ENCODE results near the gene UQCRH. TPM values are rescaled to one million over a fixed set of nuclear protein-coding genes. Genes with fewer than 3 reads are reported as not detected.

The UQCRH gene
- total and polyA plus RNA-seq, 2 of the 13 experiments (the other 11 are each of a cell fraction or from before 2014, with no cell fraction given), result 548 to 556 TPM

DNA sequence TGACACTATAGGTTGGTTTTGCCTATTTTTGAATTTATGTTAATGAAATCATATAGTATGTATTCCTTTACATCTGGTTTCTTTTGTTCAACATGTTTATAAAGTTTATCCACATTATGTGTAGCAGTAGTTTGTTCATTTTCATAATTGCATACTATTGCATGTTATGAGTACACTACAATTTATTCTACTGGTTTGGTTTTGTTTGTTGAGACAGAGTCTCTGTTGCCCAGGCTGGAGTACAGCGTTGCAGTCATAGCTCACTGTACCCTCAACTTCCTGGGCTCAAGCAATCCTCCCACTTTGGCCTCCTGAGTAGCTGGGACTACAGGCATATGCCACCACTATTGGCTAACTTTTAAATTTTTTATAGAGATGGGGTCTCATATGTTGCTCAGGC is 34.9 kb upstream of the UQCRH start:
- no TSS peak for BruUV-seq (replicated peaks)
- no peak for FAIRE-seq
- H3K9me3 ChIP-seq (ENCODE audit: low read length), result no peaks in the 10 kb centered on the region
- 100% methylated on average over 1 of the region's 1 CpG for WGBS (ENCODE audit: low lambda C conversion rate)
- no peak overlapping the region for H2AFZ ChIP-seq (ENCODE audit: low read length)
- no peak overlapping the region for H3K27ac ChIP-seq (ENCODE audit: extremely low read length, insufficient read depth, low read length)
- no peaks in the 10 kb centered on the region for H3K4me1 ChIP-seq (ENCODE audit: insufficient read depth, low read length)
- no peak overlapping the region for H3K4me3 ChIP-seq (replicated peaks in 1 of 3; ENCODE audit: insufficient read depth in 1 of 3, low read depth in 2 of 3, low read length in 3 of 3)
- DNase-seq (ENCODE audit: low spot score), result no peak
- no peak overlapping the region for H3K9ac ChIP-seq (ENCODE audit: insufficient read depth, low read depth, low read length)
- H3K36me3 ChIP-seq (replicated peaks in 1 of 2; ENCODE audit: control insufficient read depth in 1 of 2, insufficient read depth in 2 of 2, low read length in 2 of 2), result peaks cover 37 to 94% of the 10 kb centered on the region in 2 experiments
- H3K79me2 ChIP-seq (ENCODE audit: insufficient read depth, low read length), result no peaks in the 10 kb centered on the region
- no peaks in the 10 kb centered on the region for H4K20me1 ChIP-seq (ENCODE audit: insufficient read depth, low read length)
- no peak for ATAC-seq
- TF ChIP-seq BRCA1 (CRISPR knock-in tag; IDR thresholded peaks at IDR 0.05), result no peak
- no peak for TF ChIP-seq MAF1 (CRISPR knock-in tag; IDR thresholded peaks at IDR 0.05; ENCODE audit: borderline replicate concordance)
- TF ChIP-seq, protein P1, sequence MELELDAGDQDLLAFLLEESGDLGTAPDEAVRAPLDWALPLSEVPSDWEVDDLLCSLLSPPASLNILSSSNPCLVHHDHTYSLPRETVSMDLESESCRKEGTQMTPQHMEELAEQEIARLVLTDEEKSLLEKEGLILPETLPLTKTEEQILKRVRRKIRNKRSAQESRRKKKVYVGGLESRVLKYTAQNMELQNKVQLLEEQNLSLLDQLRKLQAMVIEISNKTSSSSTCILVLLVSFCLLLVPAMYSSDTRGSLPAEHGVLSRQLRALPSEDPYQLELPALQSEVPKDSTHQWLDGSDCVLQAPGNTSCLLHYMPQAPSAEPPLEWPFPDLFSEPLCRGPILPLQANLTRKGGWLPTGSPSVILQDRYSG (CRISPR knock-in tag; IDR thresholded peaks at IDR 0.05), result no peak
- TF ChIP-seq GRHL1 (CRISPR knock-in tag; conservative IDR thresholded peaks at IDR 0.05), result no peak
- TF ChIP-seq, protein P2, sequence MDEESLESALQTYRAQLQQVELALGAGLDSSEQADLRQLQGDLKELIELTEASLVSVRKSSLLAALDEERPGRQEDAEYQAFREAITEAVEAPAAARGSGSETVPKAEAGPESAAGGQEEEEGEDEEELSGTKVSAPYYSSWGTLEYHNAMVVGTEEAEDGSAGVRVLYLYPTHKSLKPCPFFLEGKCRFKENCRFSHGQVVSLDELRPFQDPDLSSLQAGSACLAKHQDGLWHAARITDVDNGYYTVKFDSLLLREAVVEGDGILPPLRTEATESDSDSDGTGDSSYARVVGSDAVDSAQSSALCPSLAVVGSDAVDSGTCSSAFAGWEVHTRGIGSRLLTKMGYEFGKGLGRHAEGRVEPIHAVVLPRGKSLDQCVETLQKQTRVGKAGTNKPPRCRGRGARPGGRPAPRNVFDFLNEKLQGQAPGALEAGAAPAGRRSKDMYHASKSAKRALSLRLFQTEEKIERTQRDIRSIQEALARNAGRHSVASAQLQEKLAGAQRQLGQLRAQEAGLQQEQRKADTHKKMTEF (CRISPR knock-in tag; IDR thresholded peaks at IDR 0.05), result no peak
- H3K4me2 ChIP-seq (ENCODE audit: low read depth, low read length), result no peak overlapping the region
- in situ Hi-C loops (cut with HindIII; ENCODE audit: extremely low pct_ligation_motif_present, low pct_unique_long_range_greater_than_20kb), result no loop called here
- ChIA-PET CTCF (ENCODE audit: low intra/inter-chr PET ratio, low total read pairs) (no interaction called here), POLR2A (no interaction called here)
- no peaks in the 10 kb centered on the region for H3K27me3 ChIP-seq (ENCODE audit: control insufficient read depth in 1 of 2, insufficient read depth in 2 of 2, low read length in 2 of 2)
- intact Hi-C loops (cut with micrococcal nuclease; ENCODE audit: unreplicated experiment), result no loop called here

Measured in HepG2 (cell line).